Measurements from ENCODE around the gene DCXR. TPM values are rescaled to one million over a fixed set of nuclear protein-coding genes. Genes with fewer than 3 reads are reported as not detected.

DCXR gene
- total RNA-seq, 1 donor, result 25.2 TPM

- H3K27me3 ChIP-seq (ENCODE audit: insufficient read depth, low read length), result no peaks in the 10 kb centered on the region
- H3K4me1 ChIP-seq (ENCODE audit: insufficient read depth, low read length), result peaks cover 25% of the 10 kb centered on the region
- no peak overlapping the region for H3K4me3 ChIP-seq (ENCODE audit: low read length)
- no peaks in the 10 kb centered on the region for H3K9me3 ChIP-seq (ENCODE audit: low read depth, low read length)
Measured at GRCh38 chr17:82018989-82019689, 18.4 kb downstream of the DCXR start.

- Histone ChIP-seq H3K4me1 (ENCODE audit: insufficient read depth, low read length) (peaks cover 17% of the 10 kb centered on the region), H3K9me3 (ENCODE audit: low read depth, low read length) (no peaks in the 10 kb centered on the region), H3K4me3 (ENCODE audit: low read length) (no peak overlapping the region)
Measured at GRCh38 chr17:82018152-82018988, 19.1 kb downstream of the DCXR start.

DNA sequence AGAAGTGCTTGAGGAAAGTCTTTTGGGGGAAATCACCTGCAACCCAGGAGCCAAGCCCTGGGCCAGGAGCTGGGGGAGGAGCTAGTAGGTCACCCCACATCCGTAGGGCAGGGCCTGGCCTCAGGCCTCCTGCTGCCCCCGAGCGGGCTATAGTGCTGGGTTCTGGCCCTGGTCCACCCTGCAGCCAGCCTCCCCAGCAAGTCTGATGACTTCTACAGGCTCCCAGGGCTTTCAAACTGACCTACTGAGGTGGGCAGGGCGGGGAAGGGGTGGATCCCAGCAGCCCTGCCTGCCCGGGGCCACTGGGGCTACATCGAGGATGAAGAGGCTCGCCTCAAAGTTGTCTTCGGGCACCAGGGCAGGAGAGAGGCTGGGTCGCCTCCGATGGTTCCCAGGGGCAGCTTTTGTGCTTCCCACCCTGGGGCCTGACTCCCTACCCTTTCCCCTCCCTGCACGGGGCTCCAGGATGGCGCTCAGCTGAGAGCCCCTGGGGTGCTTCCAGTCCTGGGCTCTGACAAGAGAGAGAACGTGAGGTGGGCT is 19.8 kb downstream of the DCXR start:
- H3K27me3 ChIP-seq (ENCODE audit: insufficient read depth, low read length), result no peaks in the 10 kb centered on the region
- H3K9me3 ChIP-seq (ENCODE audit: low read depth, low read length), result no peaks in the 10 kb centered on the region
- peaks cover 17% of the 10 kb centered on the region for H3K4me1 ChIP-seq (ENCODE audit: insufficient read depth, low read length)
- no peak overlapping the region for H3K4me3 ChIP-seq (ENCODE audit: low read length)

More at GRCh38 chr17:82018152-82018988, 19.1 kb downstream of the DCXR start:
- H3K27me3 ChIP-seq (ENCODE audit: insufficient read depth, low read length), result no peaks in the 10 kb centered on the region

DNA sequence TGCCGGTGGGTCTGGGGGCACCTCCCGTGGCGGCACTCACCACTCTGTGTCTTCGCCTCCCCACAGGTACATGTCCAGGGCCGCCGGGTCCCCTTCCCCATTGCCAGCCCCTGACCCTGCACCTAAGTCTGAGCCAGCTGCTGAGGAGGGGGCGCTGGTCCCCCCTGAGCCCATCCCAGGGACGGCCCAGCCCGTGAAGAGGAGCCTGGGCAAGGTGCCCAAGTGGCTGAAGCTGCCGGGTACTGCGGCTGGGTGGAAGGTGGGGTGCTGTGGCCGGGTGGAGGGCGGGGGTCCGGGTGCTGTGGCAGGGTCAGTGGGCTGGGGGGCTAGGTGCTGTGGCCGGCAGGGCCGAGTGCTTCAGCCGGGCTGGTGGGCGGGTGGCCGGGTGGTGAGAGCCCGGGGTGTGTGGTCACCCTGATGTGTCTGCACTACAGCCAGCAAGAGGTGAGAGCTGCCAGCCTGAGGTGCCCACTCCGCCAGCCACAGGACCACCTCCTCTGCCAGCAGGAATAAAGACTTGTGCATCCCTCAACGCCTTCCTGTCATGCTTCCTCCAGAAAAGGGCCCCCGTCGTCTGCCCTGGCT is 20.5 kb downstream of the DCXR start:
- H3K9me3 ChIP-seq (ENCODE audit: low read depth, low read length), result no peaks in the 10 kb centered on the region
- no peaks in the 10 kb centered on the region for H3K27me3 ChIP-seq (ENCODE audit: insufficient read depth, low read length)
- H3K4me1 ChIP-seq (ENCODE audit: insufficient read depth, low read length), result peaks cover 13% of the 10 kb centered on the region
- H3K4me3 ChIP-seq (ENCODE audit: low read length), result no peak overlapping the region

- H3K27me3 ChIP-seq (ENCODE audit: insufficient read depth, low read length), result no peaks in the 10 kb centered on the region
- peaks cover 6% of the 10 kb centered on the region for H3K4me1 ChIP-seq (ENCODE audit: insufficient read depth, low read length)
- H3K4me3 ChIP-seq (ENCODE audit: low read length), result no peak overlapping the region
- H3K9me3 ChIP-seq (ENCODE audit: low read depth, low read length), result no peaks in the 10 kb centered on the region
Measured at GRCh38 chr17:82016061-82016874, 21.2 kb downstream of the DCXR start.

DNA sequence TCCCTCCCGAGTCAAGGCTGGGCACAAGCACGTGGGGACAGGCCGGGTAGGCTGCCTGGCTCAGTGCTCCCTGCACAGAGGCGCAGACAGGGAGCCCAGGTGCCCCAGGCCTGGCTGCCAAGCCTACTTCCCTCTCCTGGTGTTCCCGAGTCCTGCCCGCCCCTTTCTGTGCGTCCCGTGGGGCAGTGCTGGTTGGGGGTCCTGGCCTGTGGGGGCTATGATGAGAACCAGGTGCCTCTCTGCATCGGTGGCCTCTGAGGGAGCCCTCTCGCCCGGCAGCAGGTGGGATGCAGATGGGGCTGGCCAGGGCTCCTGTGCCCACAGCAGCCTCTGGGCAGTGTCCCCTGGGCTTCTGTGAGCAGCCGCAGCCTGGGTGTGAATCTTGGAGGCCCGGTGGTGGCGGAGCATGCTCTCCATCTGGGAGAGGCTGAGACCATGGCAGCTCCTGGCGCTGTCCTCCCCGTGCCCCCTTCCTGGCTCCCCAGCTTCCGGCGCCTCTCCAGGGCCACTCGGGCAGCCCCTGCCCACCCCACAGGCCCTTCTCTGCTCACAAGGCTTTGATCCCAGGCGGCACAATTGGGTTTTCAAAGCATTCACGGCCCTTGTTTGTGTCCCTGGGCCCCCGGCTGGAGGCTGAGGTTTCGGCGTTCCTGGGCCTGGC is 22.1 kb downstream of the DCXR start:
- no peak overlapping the region for H3K4me3 ChIP-seq (ENCODE audit: low read length)
- no peaks in the 10 kb centered on the region for H3K27me3 ChIP-seq (ENCODE audit: insufficient read depth, low read length)
- H3K4me1 ChIP-seq (ENCODE audit: insufficient read depth, low read length), result no peaks in the 10 kb centered on the region
- no peaks in the 10 kb centered on the region for H3K9me3 ChIP-seq (ENCODE audit: low read depth, low read length)

- no peaks in the 10 kb centered on the region for H3K4me1 ChIP-seq (ENCODE audit: insufficient read depth, low read length)
- no peak overlapping the region for H3K4me3 ChIP-seq (ENCODE audit: low read length)
- H3K27me3 ChIP-seq (ENCODE audit: insufficient read depth, low read length), result no peaks in the 10 kb centered on the region
- no peaks in the 10 kb centered on the region for H3K9me3 ChIP-seq (ENCODE audit: low read depth, low read length)
Measured at GRCh38 chr17:82014971-82015310, 22.6 kb downstream of the DCXR start.

- no peaks in the 10 kb centered on the region for H3K27me3 ChIP-seq (ENCODE audit: insufficient read depth, low read length)
- H3K4me1 ChIP-seq (ENCODE audit: insufficient read depth, low read length), result no peaks in the 10 kb centered on the region
- H3K9me3 ChIP-seq (ENCODE audit: low read depth, low read length), result no peaks in the 10 kb centered on the region
- H3K4me3 ChIP-seq (ENCODE audit: low read length), result no peak overlapping the region
Measured at GRCh38 chr17:82014432-82014831, 23.1 kb downstream of the DCXR start.

GRCh38 chr17:82013772-82014321 is 23.6 kb downstream of the DCXR start:
- H3K4me3 ChIP-seq (ENCODE audit: low read length), result no peak overlapping the region
- no peaks in the 10 kb centered on the region for H3K4me1 ChIP-seq (ENCODE audit: insufficient read depth, low read length)
- no peaks in the 10 kb centered on the region for H3K27me3 ChIP-seq (ENCODE audit: insufficient read depth, low read length)
- H3K9me3 ChIP-seq (ENCODE audit: low read depth, low read length), result no peaks in the 10 kb centered on the region

DNA sequence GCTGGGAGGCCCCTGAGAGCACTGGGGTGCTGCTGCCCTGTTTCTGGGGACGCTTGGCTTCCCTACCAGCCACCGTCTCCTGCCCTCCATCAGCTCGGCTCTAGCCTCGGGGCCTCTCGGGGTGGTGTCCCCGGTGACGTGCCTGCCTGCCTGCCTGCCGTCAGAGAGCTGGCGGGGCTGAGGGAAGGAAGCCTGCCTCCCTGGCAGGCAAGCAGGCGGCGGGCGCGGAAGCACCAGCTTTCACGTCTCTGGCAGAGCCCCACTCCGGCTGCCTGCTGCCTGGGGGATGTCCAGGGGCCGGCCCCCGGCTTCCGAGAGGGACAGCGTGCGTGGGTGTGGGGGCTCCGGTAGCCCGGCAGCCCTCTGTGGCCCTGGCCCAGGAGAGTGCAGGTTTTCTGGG is 24.2 kb downstream of the DCXR start:
- no peaks in the 10 kb centered on the region for H3K9me3 ChIP-seq (ENCODE audit: low read depth, low read length)

DNA sequence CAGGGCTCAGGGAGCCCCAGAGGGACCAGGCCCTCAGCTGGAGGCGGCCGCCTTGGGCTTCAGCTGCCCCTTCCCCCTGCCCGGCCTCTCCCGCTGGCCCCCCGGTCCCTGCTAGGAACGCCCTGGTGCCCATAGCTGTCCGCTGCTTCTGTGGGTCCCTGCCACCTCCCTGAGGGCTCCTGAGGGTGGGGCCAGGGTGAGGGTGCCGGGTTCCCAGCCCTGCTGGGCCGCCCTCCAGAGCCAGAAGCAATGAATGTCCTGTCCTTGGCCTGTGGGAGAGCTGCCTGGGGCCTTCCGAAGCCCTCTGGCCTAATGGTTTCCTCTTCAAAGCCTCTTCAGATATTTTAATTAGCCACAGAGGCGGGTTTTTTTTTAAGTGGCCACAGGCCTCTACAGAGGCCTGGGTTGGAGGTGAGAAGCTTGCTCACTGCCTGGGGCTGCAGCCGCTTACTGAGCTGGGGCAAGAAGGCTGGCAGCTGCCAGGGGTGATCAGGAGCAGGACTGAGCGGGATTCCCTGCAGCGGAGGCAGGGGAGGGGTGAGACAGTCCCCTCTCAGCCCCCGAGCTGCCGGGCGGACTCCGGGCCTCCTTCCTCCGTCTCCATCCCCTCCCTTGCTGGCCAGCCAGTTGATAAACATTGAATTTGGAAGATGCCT is 24.7 kb downstream of the DCXR start:
- Histone ChIP-seq H3K9me3 (ENCODE audit: low read depth, low read length) (no peaks in the 10 kb centered on the region), H3K4me1 (ENCODE audit: insufficient read depth, low read length) (no peaks in the 10 kb centered on the region), H3K27me3 (ENCODE audit: insufficient read depth, low read length) (no peaks in the 10 kb centered on the region), H3K4me3 (ENCODE audit: low read length) (no peak overlapping the region)

More for the DNA sequence above, 24.2 kb downstream of the DCXR start:
- no peaks in the 10 kb centered on the region for H3K27me3 ChIP-seq (ENCODE audit: insufficient read depth, low read length)
- H3K4me1 ChIP-seq (ENCODE audit: insufficient read depth, low read length), result no peaks in the 10 kb centered on the region
- no peak overlapping the region for H3K4me3 ChIP-seq (ENCODE audit: low read length)

GRCh38 chr17:82012261-82012639 is 25.2 kb downstream of the DCXR start:
- H3K4me3 ChIP-seq (ENCODE audit: low read length), result no peak overlapping the region
- H3K4me1 ChIP-seq (ENCODE audit: insufficient read depth, low read length), result no peaks in the 10 kb centered on the region
- no peaks in the 10 kb centered on the region for H3K27me3 ChIP-seq (ENCODE audit: insufficient read depth, low read length)
- no peaks in the 10 kb centered on the region for H3K9me3 ChIP-seq (ENCODE audit: low read depth, low read length)

DNA sequence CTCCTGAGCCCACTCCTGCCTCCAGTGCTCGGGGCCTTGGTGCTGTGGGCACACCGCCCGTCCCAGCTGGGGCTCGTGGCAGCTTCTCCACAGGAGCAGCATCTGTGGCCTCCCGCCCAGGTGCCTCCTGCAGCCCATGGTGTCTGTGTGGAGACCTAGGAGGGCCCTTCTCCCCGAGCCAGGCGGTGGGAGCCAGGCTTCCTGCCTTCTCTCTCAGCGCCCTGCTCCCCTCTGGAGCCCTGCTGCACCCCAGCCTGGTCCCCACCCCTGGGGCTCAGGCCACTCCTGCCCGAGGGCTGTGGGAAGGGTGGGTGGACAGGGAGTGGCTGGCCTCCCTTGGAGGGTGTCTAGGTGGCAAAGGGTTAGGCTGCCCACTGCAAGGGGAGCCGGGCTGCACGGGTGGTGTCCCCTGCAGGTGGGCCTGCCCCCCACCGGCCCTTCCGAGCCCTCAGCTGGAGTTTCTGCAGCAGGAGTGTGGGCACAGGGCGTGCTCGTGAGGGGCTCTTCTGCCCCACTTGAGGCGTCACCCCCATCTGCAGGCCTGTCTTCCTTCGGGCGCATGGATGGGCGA is 25.8 kb downstream of the DCXR start:
- Histone ChIP-seq H3K9me3 (ENCODE audit: low read depth, low read length) (no peaks in the 10 kb centered on the region), H3K4me1 (ENCODE audit: insufficient read depth, low read length) (no peaks in the 10 kb centered on the region), H3K4me3 (ENCODE audit: low read length) (no peak overlapping the region), H3K27me3 (ENCODE audit: insufficient read depth, low read length) (no peaks in the 10 kb centered on the region)

Measured in mononuclear cell (primary cell).